ENCODE results near the gene ZNF227. TPM values are rescaled to one million over a fixed set of nuclear protein-coding genes. Genes with fewer than 3 reads are reported as not detected.

The ZNF227 gene
- total and polyA plus RNA-seq, 9 of the 15 experiments (the other 6 are each of a cell fraction or from before 2014, with no cell fraction given), result 3.0 to 15.1 (median 10.0) TPM

DNA sequence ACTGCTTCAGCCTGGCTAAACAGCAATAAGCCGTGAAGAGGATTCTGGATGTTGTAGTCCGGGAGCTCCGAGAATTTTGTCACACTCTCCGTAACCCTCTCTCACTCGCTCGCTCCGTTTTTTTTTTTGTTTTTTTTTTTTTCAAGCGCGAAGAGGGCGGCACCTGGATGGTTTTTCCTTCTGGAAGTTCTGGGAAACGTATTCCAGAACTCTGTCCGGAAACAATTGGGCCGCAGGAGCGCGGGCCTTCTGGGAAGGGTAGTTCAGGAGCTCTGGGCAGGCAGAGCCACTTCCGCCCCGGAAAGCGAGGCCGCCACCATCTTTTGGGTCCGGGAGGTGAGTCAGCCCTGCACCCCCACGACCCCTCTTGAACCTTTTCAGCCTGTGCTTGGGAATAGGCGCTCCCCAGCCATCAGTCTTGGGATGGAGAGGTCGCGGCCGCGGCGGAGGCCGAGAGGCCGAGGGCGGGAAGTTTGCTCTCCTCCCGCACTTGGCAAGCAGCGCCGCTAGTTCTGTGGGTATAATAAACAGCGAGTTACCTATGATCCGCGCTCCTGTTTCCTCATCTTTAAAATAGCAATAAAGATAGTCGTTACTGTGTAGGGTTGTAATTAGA lies at the start of gene ZNF227 (continued):
- TF ChIP-seq, protein P1, sequence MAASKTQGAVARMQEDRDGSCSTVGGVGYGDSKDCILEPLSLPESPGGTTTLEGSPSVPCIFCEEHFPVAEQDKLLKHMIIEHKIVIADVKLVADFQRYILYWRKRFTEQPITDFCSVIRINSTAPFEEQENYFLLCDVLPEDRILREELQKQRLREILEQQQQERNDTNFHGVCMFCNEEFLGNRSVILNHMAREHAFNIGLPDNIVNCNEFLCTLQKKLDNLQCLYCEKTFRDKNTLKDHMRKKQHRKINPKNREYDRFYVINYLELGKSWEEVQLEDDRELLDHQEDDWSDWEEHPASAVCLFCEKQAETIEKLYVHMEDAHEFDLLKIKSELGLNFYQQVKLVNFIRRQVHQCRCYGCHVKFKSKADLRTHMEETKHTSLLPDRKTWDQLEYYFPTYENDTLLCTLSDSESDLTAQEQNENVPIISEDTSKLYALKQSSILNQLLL (CRISPR knock-in tag; IDR thresholded peaks at IDR 0.05; ENCODE audit: borderline replicate concordance), result no peak
- no peak for TF ChIP-seq MTF1 (CRISPR knock-in tag; IDR thresholded peaks at IDR 0.05; ENCODE audit: borderline replicate concordance)
- TF ChIP-seq, protein P2, sequence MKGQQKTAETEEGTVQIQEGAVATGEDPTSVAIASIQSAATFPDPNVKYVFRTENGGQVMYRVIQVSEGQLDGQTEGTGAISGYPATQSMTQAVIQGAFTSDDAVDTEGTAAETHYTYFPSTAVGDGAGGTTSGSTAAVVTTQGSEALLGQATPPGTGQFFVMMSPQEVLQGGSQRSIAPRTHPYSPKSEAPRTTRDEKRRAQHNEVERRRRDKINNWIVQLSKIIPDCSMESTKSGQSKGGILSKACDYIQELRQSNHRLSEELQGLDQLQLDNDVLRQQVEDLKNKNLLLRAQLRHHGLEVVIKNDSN (CRISPR knock-in tag; IDR thresholded peaks at IDR 0.05), result no peak
- TF ChIP-seq, protein P3, sequence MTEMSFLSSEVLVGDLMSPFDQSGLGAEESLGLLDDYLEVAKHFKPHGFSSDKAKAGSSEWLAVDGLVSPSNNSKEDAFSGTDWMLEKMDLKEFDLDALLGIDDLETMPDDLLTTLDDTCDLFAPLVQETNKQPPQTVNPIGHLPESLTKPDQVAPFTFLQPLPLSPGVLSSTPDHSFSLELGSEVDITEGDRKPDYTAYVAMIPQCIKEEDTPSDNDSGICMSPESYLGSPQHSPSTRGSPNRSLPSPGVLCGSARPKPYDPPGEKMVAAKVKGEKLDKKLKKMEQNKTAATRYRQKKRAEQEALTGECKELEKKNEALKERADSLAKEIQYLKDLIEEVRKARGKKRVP (CRISPR knock-in tag; IDR thresholded peaks at IDR 0.05), result no peak
- no peak for TF ChIP-seq SMARCA4 (IDR thresholded peaks at IDR 0.05)
- TF ChIP-seq ZNF134 (CRISPR knock-in tag; conservative IDR thresholded peaks at IDR 0.05), result no peak
- TF ChIP-seq, protein P4, sequence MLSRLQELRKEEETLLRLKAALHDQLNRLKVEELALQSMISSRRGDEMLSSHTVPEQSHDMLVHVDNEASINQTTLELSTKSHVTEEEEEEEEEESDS (CRISPR knock-in tag; IDR thresholded peaks at IDR 0.05), result no peak
- TF ChIP-seq NCOR1 (IDR thresholded peaks at IDR 0.05), result no peak
- TF ChIP-seq RBM14 (IDR thresholded peaks at IDR 0.05; ENCODE audit: borderline replicate concordance, insufficient read depth, low read depth, low read length), result no peak
- no peak for TF ChIP-seq NONO (IDR thresholded peaks at IDR 0.05; ENCODE audit: low read depth in 2 of 2, low read length in 1 of 2)
- no peak for TF ChIP-seq OTX1 (CRISPR knock-in tag; IDR thresholded peaks at IDR 0.05)
- TF ChIP-seq RFX1 (IDR thresholded peaks at IDR 0.05), result no peak
- no peak; the same call in 1 of the 2 replicates for TF ChIP-seq ZNF175 (CRISPR knock-in tag; IDR thresholded peaks at IDR 0.05; ENCODE audit: low read depth)
- TF ChIP-seq, protein P5, sequence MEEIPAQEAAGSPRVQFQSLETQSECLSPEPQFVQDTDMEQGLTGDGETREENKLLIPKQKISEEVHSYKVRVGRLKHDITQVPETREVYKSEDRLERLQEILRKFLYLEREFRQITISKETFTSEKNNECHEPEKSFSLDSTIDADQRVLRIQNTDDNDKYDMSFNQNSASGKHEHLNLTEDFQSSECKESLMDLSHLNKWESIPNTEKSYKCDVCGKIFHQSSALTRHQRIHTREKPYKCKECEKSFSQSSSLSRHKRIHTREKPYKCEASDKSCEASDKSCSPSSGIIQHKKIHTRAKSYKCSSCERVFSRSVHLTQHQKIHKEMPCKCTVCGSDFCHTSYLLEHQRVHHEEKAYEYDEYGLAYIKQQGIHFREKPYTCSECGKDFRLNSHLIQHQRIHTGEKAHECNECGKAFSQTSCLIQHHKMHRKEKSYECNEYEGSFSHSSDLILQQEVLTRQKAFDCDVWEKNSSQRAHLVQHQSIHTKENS (CRISPR knock-in tag; IDR thresholded peaks at IDR 0.05), result no peak
- peak; percentile 80 for TF ChIP-seq ASH1L (IDR thresholded peaks at IDR 0.05; ENCODE audit: borderline replicate concordance, low read depth, partially characterized antibody)
- TF ChIP-seq, protein P6, sequence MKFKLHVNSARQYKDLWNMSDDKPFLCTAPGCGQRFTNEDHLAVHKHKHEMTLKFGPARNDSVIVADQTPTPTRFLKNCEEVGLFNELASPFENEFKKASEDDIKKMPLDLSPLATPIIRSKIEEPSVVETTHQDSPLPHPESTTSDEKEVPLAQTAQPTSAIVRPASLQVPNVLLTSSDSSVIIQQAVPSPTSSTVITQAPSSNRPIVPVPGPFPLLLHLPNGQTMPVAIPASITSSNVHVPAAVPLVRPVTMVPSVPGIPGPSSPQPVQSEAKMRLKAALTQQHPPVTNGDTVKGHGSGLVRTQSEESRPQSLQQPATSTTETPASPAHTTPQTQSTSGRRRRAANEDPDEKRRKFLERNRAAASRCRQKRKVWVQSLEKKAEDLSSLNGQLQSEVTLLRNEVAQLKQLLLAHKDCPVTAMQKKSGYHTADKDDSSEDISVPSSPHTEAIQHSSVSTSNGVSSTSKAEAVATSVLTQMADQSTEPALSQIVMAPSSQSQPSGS (CRISPR knock-in tag; IDR thresholded peaks at IDR 0.05), result no peak
- TF ChIP-seq ZNF23 (CRISPR knock-in tag; IDR thresholded peaks at IDR 0.05), result no peak
- no peak for TF ChIP-seq ZNF253 (CRISPR knock-in tag; conservative IDR thresholded peaks at IDR 0.05)
- TF ChIP-seq, protein P7, sequence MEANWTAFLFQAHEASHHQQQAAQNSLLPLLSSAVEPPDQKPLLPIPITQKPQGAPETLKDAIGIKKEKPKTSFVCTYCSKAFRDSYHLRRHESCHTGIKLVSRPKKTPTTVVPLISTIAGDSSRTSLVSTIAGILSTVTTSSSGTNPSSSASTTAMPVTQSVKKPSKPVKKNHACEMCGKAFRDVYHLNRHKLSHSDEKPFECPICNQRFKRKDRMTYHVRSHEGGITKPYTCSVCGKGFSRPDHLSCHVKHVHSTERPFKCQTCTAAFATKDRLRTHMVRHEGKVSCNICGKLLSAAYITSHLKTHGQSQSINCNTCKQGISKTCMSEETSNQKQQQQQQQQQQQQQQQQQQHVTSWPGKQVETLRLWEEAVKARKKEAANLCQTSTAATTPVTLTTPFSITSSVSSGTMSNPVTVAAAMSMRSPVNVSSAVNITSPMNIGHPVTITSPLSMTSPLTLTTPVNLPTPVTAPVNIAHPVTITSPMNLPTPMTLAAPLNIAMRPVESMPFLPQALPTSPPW (CRISPR knock-in tag; IDR thresholded peaks at IDR 0.05), result peak; percentile 68
